Activated CD8-positive, alpha-beta memory T cell treated with anti-CD3 and anti-CD28 coated beads, Interleukin-2, amount 10 ng/mL, durations not matched to agents 7 days and 5 days (primary cell): Measurements from ENCODE around the gene LBX2. TPM values are rescaled to one million over a fixed set of nuclear protein-coding genes. Genes with fewer than 3 reads are reported as not detected.
A peak's percentile ranks its signal among the peaks of the same experiment; 100 is the strongest.
"Not testable (repeated sequence)": the region's sequence is repeated elsewhere in the genome, so short reads cannot be mapped to it uniquely, and the experiment has no call there.

ENCODE experiments used
- ATAC-seq: fragments of 150-1000 bp; cut with Tn5 transposase; one replicate; pipeline ENCODE4 v1.10.0; 2021; ENCODE audit warnings: moderate library complexity
- CTCF ChIA-PET: fragments of 350-600 bp; sonication (Branson Sonifier 250); formaldehyde crosslinking; loops from one replicate; lab custom pipeline; 2021; ENCODE audit warnings: antibody characterized with exemption; lab: Charles Lee
- DNase-seq: peaks from one replicate; pipeline ENCODE4 v3.0.0-alpha.2; 2020
- H3K27ac Mint-ChIP-seq: one replicate; pipeline ENCODE4 v1.8.0; 2021; ENCODE audit warnings: mild to moderate bottlenecking, mixed read lengths
- H3K27me3 Mint-ChIP-seq: one replicate; pipeline ENCODE4 v1.8.0; 2021; ENCODE audit warnings: mixed read lengths
- H3K36me3 Mint-ChIP-seq: one replicate; pipeline ENCODE4 v1.8.0; 2021; ENCODE audit warnings: mild to moderate bottlenecking, mixed read lengths
- H3K4me1 Mint-ChIP-seq: one replicate; pipeline ENCODE4 v1.8.0; 2021; ENCODE audit warnings: mixed read lengths
- H3K4me3 Mint-ChIP-seq: one replicate; pipeline ENCODE4 v1.8.0; 2021; ENCODE audit warnings: mild to moderate bottlenecking, moderate library complexity, mixed read lengths
- H3K9me3 Mint-ChIP-seq: one replicate; pipeline ENCODE4 v1.8.0; 2022; ENCODE audit warnings: low read depth, mixed read lengths
- total RNA-seq, 2 experiments: library from RNA; stranded (reverse); gene quantifications; one replicate each; pipeline ENCODE4 v1.2.3, GENCODE V29; 2021

Gene LBX2
- total RNA-seq, 2 experiments from 2014 or later: 1.3 to 2.4 TPM

GRCh38 chr2:74462054-74462785 lies 37.2 kb downstream of the LBX2 start:
- H3K27ac Mint-ChIP-seq: no peak overlapping the region

DNA sequence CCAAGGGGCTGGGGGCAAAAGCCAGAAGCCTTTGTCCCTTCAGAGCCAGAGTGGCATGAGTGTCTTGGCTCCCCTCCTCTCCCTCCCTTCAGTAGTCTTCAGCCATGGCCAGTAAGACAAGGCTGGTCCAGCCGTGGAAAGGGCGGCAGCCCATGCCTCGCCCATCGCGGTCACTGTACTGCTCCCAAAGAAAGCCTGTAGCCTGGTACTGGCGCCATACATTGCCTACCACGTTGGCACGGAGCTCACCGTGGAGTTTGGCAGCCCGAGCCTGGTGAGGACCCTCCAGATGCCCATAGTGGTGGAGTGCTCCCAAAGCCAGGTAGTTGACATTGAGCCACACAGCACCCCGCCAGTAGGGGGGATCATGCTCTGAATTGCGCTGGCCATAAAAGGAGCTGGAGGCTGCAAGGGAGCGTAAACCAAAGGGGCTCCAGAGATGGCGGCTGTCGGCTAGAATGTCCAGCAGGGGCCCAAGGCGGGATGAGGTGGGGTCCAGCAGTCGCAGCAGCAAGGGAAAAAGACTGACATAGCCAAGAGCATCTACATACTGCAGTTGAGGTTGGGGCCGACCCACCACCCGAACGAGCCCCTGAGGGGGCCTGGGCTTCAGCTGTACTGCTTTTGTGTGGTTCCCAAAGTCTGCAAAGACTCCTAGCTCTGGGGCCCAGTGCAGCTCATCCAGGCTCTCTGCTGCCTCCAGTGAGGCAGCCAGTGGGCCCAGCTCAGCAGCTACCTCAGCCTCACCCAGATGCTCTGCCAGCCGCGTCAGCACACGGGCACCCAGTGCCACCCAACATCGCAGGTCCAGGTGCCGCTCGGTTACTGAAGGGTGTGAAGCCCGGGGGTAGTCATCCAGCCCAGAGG lies 38.0 kb downstream of the LBX2 start:
- H3K27ac Mint-ChIP-seq: no peak overlapping the region
- no peak for DNase-seq
- peaks cover 14% of the 10 kb centered on the region for H3K36me3 Mint-ChIP-seq
- H3K27me3 Mint-ChIP-seq: no peaks in the 10 kb centered on the region
- H3K4me3 Mint-ChIP-seq: no peak overlapping the region
- H3K9me3 Mint-ChIP-seq: no peaks in the 10 kb centered on the region
- ATAC-seq: no peak
- peaks cover 42% of the 10 kb centered on the region for H3K4me1 Mint-ChIP-seq
- CTCF ChIA-PET: interaction anchor here (1.0 to 3.8 kb wide), 2 partner anchors 21 to 124 kb away, joined by 4 to 19 read pairs; partner anchors contain the start of genes CCDC142 and TTC31

More at GRCh38 chr2:74462054-74462785, 37.2 kb downstream of the LBX2 start:
- CTCF ChIA-PET: interaction anchor here (0.7 to 3.8 kb wide), 3 partner anchors 10 to 123 kb away, joined by 3 to 19 read pairs (median 4); partner anchors contain the start of genes CCDC142, MRPL53 and TTC31
- no peak for DNase-seq
- H3K4me1 Mint-ChIP-seq: peaks cover 34% of the 10 kb centered on the region
- no peak for ATAC-seq
- no peaks in the 10 kb centered on the region for H3K27me3 Mint-ChIP-seq
- H3K9me3 Mint-ChIP-seq: no peaks in the 10 kb centered on the region
- peaks cover 13% of the 10 kb centered on the region for H3K36me3 Mint-ChIP-seq
- H3K4me3 Mint-ChIP-seq: no peak overlapping the region

- not testable (repeated sequence) for H3K4me3 Mint-ChIP-seq
- CTCF ChIA-PET: interaction anchor here (3.8 to 4.2 kb wide), 2 partner anchors 22 to 71 kb away, joined by 19 to 27 read pairs; partner anchors contain the start of genes AUP1, CCDC142, HTRA2 and TTC31
These were observed 39.2 kb downstream of the LBX2 start for GRCh38 chr2:74460187-74460586.

GRCh38 chr2:74459503-74460118 lies 39.8 kb downstream of the LBX2 start:
- not testable (repeated sequence) for ATAC-seq, H3K9me3 Mint-ChIP-seq, DNase-seq, H3K27me3 Mint-ChIP-seq
- Mint-ChIP-seq H3K27ac (peak overlapping the region; percentile 95), H3K36me3 (peaks cover 16% of the 10 kb centered on the region), H3K4me1 (peaks cover 53% of the 10 kb centered on the region), H3K4me3 (peak overlapping the region; percentile 94)
- CTCF ChIA-PET: interaction anchor here (3.8 to 7.4 kb wide), 4 partner anchors 14 to 71 kb away, joined by 19 to 66 read pairs (median 42); partner anchors contain the start of genes AUP1, CCDC142, HTRA2 and MRPL53

More at GRCh38 chr2:74460187-74460586, 39.2 kb downstream of the LBX2 start:
- H3K27ac Mint-ChIP-seq, ATAC-seq, H3K27me3 Mint-ChIP-seq, DNase-seq, H3K9me3 Mint-ChIP-seq: not testable (repeated sequence)
- Mint-ChIP-seq H3K36me3 (peaks cover 14% of the 10 kb centered on the region), H3K4me1 (peaks cover 49% of the 10 kb centered on the region)

DNA sequence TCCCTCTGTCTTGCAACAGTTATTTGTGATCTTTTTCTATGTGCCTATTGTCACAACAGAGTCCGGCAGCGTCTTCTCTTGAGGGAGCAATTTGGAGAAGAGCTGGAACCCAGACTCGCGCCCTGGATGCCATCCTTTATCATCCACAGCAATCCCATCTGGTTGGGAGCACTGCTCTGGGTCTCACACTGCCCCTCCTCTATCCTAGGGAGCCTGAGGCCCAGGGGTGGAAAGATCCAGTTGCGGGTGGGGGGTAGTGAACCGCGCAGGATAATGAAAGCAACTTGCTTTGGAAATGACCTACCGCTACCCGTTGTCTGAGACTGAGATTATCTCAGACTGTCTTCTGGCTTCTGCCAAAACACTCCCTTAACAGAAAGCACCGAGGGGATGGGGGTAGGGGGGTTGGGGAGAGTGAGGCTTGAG lies 40.5 kb downstream of the LBX2 start:
- DNase-seq: no peak
- Mint-ChIP-seq H3K4me1 (peaks cover 53% of the 10 kb centered on the region), H3K27me3 (no peaks in the 10 kb centered on the region), H3K4me3 (peak overlapping the region; percentile 94), H3K27ac (peak overlapping the region; percentile 95), H3K9me3 (no peaks in the 10 kb centered on the region), H3K36me3 (peaks cover 16% of the 10 kb centered on the region)
- CTCF ChIA-PET: interaction anchor here (1.4 to 7.4 kb wide), 5 partner anchors 9 to 125 kb away, joined by 3 to 66 read pairs (median 27); partner anchors contain the start of genes AUP1, CCDC142, HTRA2 and MRPL53
- no peak for ATAC-seq

DNA sequence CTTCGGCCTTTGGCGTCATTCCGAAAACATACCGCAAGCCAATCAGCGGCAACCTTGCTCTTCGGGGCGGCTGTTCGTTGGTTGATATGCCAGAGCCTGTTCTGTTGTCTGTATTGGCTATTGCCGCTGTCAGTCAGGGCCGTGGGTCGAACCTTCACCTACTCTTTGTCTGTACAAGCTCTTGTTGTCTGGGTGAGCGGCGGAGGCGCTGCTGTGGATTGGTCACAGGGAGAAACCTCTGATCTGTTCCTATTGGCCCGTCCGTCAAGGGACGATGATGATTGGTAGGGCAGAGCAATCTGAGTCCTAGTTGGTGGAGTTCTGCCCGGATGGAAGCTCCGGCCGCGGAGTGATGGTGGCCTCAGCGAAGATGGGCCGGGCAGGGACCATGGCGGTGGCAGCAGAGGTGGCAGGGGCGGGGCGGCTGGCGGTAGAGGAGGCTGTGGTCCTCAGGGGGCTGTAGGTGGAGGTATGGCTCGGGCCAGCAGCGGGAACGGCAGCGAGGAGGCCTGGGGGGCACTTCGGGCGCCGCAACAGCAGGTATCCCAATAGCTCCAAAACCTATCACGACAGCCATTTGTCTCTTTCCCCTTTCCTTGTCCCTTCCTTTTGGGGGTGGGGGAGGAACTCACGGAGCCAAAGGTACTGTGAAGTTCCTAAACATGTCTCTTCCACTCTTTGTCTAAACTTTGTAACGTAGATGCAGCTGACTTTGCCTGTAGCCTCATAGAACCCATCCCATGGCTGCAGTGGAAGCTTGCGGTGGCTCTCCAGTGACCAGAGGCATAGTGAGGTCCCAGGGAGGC lies 41.1 kb downstream of the LBX2 start, which contains the start of gene WBP1:
TSS of gene WBP1 (plus strand) at position 307 of the 806 bp plus-strand sequence. CDS start at position 472, 165 bp downstream.
- Mint-ChIP-seq H3K27me3 (no peaks in the 10 kb centered on the region), H3K9me3 (no peaks in the 10 kb centered on the region), H3K36me3 (peaks cover 16% of the 10 kb centered on the region), H3K4me3 (peak within 1 kb of the TSS; percentile 94), H3K27ac (peak within 1 kb of the TSS; percentile 95), H3K4me1 (peaks cover 51% of the 10 kb centered on the region)
- CTCF ChIA-PET: interaction anchor here (1.0 to 7.4 kb wide), 8 partner anchors 9 to 259 kb away, joined by 3 to 66 read pairs (median 8); partner anchors contain the start of genes AUP1, CCDC142, HTRA2 and MRPL53
- ATAC-seq (peak; percentile 86), DNase-seq (peak; percentile 100)

GRCh38 chr2:74457549-74458131 lies 41.8 kb downstream of the LBX2 start:
- no peaks in the 10 kb centered on the region for H3K27me3 Mint-ChIP-seq
- CTCF ChIA-PET: interaction anchor here (1.0 to 7.4 kb wide), 9 partner anchors 10 to 259 kb away, joined by 3 to 66 read pairs (median 7); partner anchors contain the start of genes AUP1, CCDC142, HTRA2 and MRPL53
- peak; percentile 42 for ATAC-seq
- peaks cover 10% of the 10 kb centered on the region for H3K36me3 Mint-ChIP-seq
- peak; percentile 91 for DNase-seq
- peaks cover 55% of the 10 kb centered on the region for H3K4me1 Mint-ChIP-seq
- peak overlapping the region; percentile 94 for H3K4me3 Mint-ChIP-seq
- no peaks in the 10 kb centered on the region for H3K9me3 Mint-ChIP-seq
- H3K27ac Mint-ChIP-seq: peak overlapping the region; percentile 95

- H3K36me3 Mint-ChIP-seq: peaks cover 9% of the 10 kb centered on the region
- no peak for ATAC-seq
- CTCF ChIA-PET: interaction anchor here (1.2 to 7.4 kb wide), 8 partner anchors 9 to 109 kb away, joined by 3 to 66 read pairs (median 10); partner anchors contain the start of genes AUP1, CCDC142, HTRA2 and MOGS
- peak overlapping the region; percentile 95 for H3K27ac Mint-ChIP-seq
- DNase-seq: no peak
- peak overlapping the region; percentile 94 for H3K4me3 Mint-ChIP-seq
- peaks cover 59% of the 10 kb centered on the region for H3K4me1 Mint-ChIP-seq
- no peaks in the 10 kb centered on the region for H3K9me3 Mint-ChIP-seq
- no peaks in the 10 kb centered on the region for H3K27me3 Mint-ChIP-seq
These were observed 42.3 kb downstream of the LBX2 start for GRCh38 chr2:74457129-74457548.

DNA sequence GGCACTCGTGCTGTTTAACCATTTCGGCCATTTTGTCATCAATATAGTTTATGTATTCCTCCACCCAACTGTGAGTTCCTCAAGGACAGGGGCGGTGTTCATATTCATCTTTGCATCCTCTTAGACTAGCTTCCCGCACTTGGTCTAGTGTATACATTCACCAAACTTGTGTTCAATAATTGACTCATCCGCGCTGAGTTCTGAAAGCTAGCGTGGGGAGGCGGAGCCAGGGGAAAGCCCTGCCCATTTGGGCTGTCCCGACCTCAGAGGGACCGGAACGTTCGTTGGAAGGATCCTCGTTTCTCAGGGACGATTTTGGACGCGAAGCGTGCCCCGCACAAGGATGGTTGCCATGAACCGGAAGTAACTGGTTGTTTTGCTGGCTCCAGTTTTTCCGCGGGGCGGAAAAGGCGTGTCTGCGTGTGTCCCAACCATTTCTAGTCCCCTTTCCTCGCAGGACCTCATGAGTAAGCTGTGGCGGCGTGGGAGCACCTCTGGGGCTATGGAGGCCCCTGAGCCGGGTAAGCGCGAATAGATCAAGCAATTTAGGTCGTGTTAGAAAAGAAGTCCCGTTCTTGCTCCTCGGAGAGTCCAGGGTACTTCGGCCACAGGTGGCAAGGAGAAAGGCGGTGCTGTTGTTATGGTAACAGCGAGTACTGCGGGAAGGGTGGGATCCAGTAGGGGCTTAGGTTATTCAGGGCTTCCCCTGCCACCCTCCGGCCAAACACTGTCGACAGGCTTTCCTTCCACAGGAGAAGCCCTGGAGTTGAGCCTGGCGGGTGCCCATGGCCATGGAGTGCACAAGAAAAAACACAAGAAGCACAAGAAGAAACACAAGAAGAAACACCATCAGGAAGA lies 44.5 kb downstream of the LBX2 start, which contains the start of gene INO80B:
TSS of gene INO80B (plus strand) at position 434 of the 858 bp plus-strand sequence. CDS start at position 464, 30 bp downstream.
- CTCF ChIA-PET: interaction anchor here (0.8 to 7.4 kb wide), 12 partner anchors 11 to 205 kb away, joined by 3 to 66 read pairs (median 4); partner anchors contain the start of genes C2orf81, CCDC142, LBX2 and MOGS
- Mint-ChIP-seq H3K27me3 (no peaks in the 10 kb centered on the region), H3K36me3 (peaks cover 4% of the 10 kb centered on the region), H3K9me3 (no peaks in the 10 kb centered on the region), H3K4me1 (peaks cover 54% of the 10 kb centered on the region), H3K27ac (peak within 1 kb of the TSS; percentile 89), H3K4me3 (peak within 1 kb of the TSS; percentile 94)
- ATAC-seq: peak; percentile 53
- peak; percentile 98 for DNase-seq

GRCh38 chr2:74450570-74451190 lies 48.7 kb downstream of the LBX2 start:
- ATAC-seq (no peak), DNase-seq (no peak)
- peaks cover 1% of the 10 kb centered on the region for H3K36me3 Mint-ChIP-seq
- CTCF ChIA-PET: interaction anchor here (1.2 kb wide), 1 partner anchor 43 kb away, joined by 3 read pairs; no protein-coding TSS in a partner anchor
- H3K27me3 Mint-ChIP-seq: peaks cover 10% of the 10 kb centered on the region
- H3K4me1 Mint-ChIP-seq: peaks cover 26% of the 10 kb centered on the region
- H3K4me3 Mint-ChIP-seq: no peak overlapping the region
- no peaks in the 10 kb centered on the region for H3K9me3 Mint-ChIP-seq
- H3K27ac Mint-ChIP-seq: no peak overlapping the region
